AG08395 (cell line): Measurements from ENCODE around the gene STXBP4.
A peak's percentile ranks its signal among the peaks of the same experiment; 100 is the strongest.

Source experiments
- DNase-seq: peaks from one replicate; pipeline ENCODE4 v3.0.0; 2012; ENCODE audit warnings: mixed read lengths, low spot score

The STXBP4 gene

GRCh38 chr17:54971901-54972300 lies 3.3 kb downstream of the STXBP4 start:
- DNase-seq, result no peak

- DNase-seq, result no peak
Measured at GRCh38 chr17:54972406-54973138, 4.0 kb downstream of the STXBP4 start.

- no peak for DNase-seq
Measured at GRCh38 chr17:54974759-54975158, 6.2 kb downstream of the STXBP4 start.

GRCh38 chr17:54976316-54976715 lies 7.8 kb downstream of the STXBP4 start:
- no peak for DNase-seq

GRCh38 chr17:54977744-54978143 lies 9.2 kb downstream of the STXBP4 start:
- DNase-seq, result no peak

- no peak for DNase-seq
Measured at GRCh38 chr17:54979657-54980056, 11.1 kb downstream of the STXBP4 start.

GRCh38 chr17:54980375-54980774 lies 11.8 kb downstream of the STXBP4 start:
- no peak for DNase-seq

- no peak for DNase-seq
Measured at GRCh38 chr17:54982399-54982798, 13.8 kb downstream of the STXBP4 start.

- no peak for DNase-seq
Measured at GRCh38 chr17:54983260-54983659, 14.7 kb downstream of the STXBP4 start.

GRCh38 chr17:54985476-54985875 lies 16.9 kb downstream of the STXBP4 start:
- no peak for DNase-seq

- DNase-seq, result no peak
Measured at GRCh38 chr17:54990118-54990517, 21.6 kb downstream of the STXBP4 start.

- DNase-seq, result no peak
Measured at GRCh38 chr17:54991567-54991966, 23.0 kb downstream of the STXBP4 start.

GRCh38 chr17:54992797-54993639 lies 24.5 kb downstream of the STXBP4 start:
- peak; percentile 41 for DNase-seq

- no peak for DNase-seq
Measured at GRCh38 chr17:54996441-54996840, 27.9 kb downstream of the STXBP4 start.

- DNase-seq, result no peak
Measured at GRCh38 chr17:55002458-55002857, 33.9 kb downstream of the STXBP4 start.

- DNase-seq, result no peak
Measured at GRCh38 chr17:55004484-55004883, 35.9 kb downstream of the STXBP4 start.

GRCh38 chr17:55005520-55005919 lies 37.0 kb downstream of the STXBP4 start:
- DNase-seq, result no peak

GRCh38 chr17:55023626-55024025 lies 55.1 kb downstream of the STXBP4 start:
- DNase-seq, result no peak

- DNase-seq, result no peak
Measured at GRCh38 chr17:55037828-55038227, 69.3 kb downstream of the STXBP4 start.

GRCh38 chr17:55038291-55038690 lies 69.7 kb downstream of the STXBP4 start:
- DNase-seq, result no peak

- DNase-seq, result no peak
Measured at GRCh38 chr17:55040611-55041010, 72.0 kb downstream of the STXBP4 start.

GRCh38 chr17:55053855-55054254 lies 85.3 kb downstream of the STXBP4 start:
- DNase-seq, result peak; percentile 2

GRCh38 chr17:55054429-55054828 lies 85.9 kb downstream of the STXBP4 start:
- no peak for DNase-seq
